HepG2 (cell line): ENCODE data around the gene TGFA. TPM values are rescaled to one million over a fixed set of nuclear protein-coding genes. Genes with fewer than 3 reads are reported as not detected.

Source experiments
- NFKB2 ChIP-seq: sonication (generic); formaldehyde crosslinking; IDR thresholded peaks from 2 replicates; pipeline ENCODE4 v1.4.0; 2020; ENCODE audit warnings: missing genetic modification reagents, borderline replicate concordance
- RORA ChIP-seq: sonication (generic); formaldehyde crosslinking; IDR thresholded peaks from 2 replicates; pipeline ENCODE4 v1.5.0; 2020; ENCODE audit warnings: mild to moderate bottlenecking, missing genetic modification reagents, moderate library complexity
- SALL2 ChIP-seq: sonication (generic); formaldehyde crosslinking; IDR thresholded peaks from 2 replicates; pipeline ENCODE4 v1.8.1; 2023; ENCODE audit warnings: mild to moderate bottlenecking, missing genetic modification reagents, inconsistent platforms
- SMAD3 ChIP-seq: sonication (generic); formaldehyde crosslinking; IDR thresholded peaks from 2 replicates; pipeline ENCODE4 v1.4.0; 2020; ENCODE audit warnings: missing genetic modification reagents
- polyA plus RNA-seq, 8 experiments: library from polyadenylated mRNA; depleted of rRNA in 3 of 8; stranded (reverse) in 7 of 8; unstranded in 1 of 8; fragments of >200 nt; fragmentation: Illumina TruSeq in 4 of 8; extraction: Trizol in 4 of 8; gene quantifications; 2 replicates each; pipeline versions ENCODE4 v1.2.1 to v1.2.3, GENCODE V29; 2011 to 2016; ENCODE audit warnings: low read depth in 4 of 8, missing spikeins in 1 of 8, mixed read lengths in 1 of 8; ENCODE audit not compliant: insufficient read depth in 1 of 8
- total RNA-seq, 5 experiments: library from RNA; depleted of rRNA; stranded (reverse); fragments of >200 nt; fragmentation: Illumina TruSeq; extraction: Trizol; gene quantifications; 2 replicates each; pipeline ENCODE4 v1.2.3, GENCODE V29; 2016; ENCODE audit warnings: low read depth in 1 of 5
- TF ChIP-seq, protein P1 (sequence below): sonication (generic); formaldehyde crosslinking; conservative IDR thresholded peaks from 2 replicates; pipeline ENCODE4 v1.4.0; 2020; ENCODE audit warnings: mild to moderate bottlenecking, missing genetic modification reagents, moderate library complexity
- TF ChIP-seq, protein P2 (sequence below): sonication (generic); formaldehyde crosslinking; IDR thresholded peaks from 2 replicates; pipeline ENCODE4 v1.4.0; 2020; ENCODE audit warnings: mild to moderate bottlenecking, missing genetic modification reagents
- TF ChIP-seq, protein P3 (sequence below): sonication (generic); formaldehyde crosslinking; IDR thresholded peaks from 2 replicates; pipeline ENCODE4 v1.4.0; 2020; ENCODE audit warnings: missing genetic modification reagents

The TGFA gene
- total and polyA plus RNA-seq, 2 of the 13 experiments (the other 11 are each of a cell fraction or from before 2014, with no cell fraction given), result 7.8 to 15.3 TPM

DNA sequence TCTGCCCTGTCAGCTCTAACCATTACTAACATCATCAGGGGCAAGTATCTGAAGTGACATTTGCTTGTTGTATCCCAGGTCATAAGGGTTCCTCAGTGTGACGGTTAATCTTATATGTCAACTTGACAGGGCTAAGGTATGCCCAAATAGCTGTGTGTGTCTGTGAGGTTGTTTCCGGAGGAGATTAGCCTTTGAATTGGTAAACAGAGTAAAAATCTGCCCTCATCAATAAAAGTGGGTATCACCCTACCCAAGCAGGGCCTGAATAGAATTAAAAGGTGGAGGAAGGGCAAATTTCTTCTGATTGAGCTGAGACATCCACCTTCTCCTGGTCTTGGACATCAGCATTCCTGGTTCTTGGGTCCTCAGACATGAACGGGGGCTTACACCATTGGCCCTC, 12.8 kb upstream of the TGFA start (continued):
- TF ChIP-seq, protein P1, sequence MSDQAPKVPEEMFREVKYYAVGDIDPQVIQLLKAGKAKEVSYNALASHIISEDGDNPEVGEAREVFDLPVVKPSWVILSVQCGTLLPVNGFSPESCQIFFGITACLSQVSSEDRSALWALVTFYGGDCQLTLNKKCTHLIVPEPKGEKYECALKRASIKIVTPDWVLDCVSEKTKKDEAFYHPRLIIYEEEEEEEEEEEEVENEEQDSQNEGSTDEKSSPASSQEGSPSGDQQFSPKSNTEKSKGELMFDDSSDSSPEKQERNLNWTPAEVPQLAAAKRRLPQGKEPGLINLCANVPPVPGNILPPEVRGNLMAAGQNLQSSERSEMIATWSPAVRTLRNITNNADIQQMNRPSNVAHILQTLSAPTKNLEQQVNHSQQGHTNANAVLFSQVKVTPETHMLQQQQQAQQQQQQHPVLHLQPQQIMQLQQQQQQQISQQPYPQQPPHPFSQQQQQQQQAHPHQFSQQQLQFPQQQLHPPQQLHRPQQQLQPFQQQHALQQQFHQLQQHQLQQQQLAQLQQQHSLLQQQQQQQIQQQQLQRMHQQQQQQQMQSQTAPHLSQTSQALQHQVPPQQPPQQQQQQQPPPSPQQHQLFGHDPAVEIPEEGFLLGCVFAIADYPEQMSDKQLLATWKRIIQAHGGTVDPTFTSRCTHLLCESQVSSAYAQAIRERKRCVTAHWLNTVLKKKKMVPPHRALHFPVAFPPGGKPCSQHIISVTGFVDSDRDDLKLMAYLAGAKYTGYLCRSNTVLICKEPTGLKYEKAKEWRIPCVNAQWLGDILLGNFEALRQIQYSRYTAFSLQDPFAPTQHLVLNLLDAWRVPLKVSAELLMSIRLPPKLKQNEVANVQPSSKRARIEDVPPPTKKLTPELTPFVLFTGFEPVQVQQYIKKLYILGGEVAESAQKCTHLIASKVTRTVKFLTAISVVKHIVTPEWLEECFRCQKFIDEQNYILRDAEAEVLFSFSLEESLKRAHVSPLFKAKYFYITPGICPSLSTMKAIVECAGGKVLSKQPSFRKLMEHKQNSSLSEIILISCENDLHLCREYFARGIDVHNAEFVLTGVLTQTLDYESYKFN (CRISPR knock-in tag), result peak; percentile 66
- TF ChIP-seq, protein P2, sequence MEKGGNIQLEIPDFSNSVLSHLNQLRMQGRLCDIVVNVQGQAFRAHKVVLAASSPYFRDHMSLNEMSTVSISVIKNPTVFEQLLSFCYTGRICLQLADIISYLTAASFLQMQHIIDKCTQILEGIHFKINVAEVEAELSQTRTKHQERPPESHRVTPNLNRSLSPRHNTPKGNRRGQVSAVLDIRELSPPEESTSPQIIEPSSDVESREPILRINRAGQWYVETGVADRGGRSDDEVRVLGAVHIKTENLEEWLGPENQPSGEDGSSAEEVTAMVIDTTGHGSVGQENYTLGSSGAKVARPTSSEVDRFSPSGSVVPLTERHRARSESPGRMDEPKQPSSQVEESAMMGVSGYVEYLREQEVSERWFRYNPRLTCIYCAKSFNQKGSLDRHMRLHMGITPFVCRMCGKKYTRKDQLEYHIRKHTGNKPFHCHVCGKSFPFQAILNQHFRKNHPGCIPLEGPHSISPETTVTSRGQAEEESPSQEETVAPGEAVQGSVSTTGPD (CRISPR knock-in tag), result 0 out of 2 replicates have a peak, but pooled peaks have one; percentile 51
- TF ChIP-seq RORA, result no peak
- no peak for TF ChIP-seq SMAD3 (CRISPR knock-in tag)
- TF ChIP-seq, protein P3, sequence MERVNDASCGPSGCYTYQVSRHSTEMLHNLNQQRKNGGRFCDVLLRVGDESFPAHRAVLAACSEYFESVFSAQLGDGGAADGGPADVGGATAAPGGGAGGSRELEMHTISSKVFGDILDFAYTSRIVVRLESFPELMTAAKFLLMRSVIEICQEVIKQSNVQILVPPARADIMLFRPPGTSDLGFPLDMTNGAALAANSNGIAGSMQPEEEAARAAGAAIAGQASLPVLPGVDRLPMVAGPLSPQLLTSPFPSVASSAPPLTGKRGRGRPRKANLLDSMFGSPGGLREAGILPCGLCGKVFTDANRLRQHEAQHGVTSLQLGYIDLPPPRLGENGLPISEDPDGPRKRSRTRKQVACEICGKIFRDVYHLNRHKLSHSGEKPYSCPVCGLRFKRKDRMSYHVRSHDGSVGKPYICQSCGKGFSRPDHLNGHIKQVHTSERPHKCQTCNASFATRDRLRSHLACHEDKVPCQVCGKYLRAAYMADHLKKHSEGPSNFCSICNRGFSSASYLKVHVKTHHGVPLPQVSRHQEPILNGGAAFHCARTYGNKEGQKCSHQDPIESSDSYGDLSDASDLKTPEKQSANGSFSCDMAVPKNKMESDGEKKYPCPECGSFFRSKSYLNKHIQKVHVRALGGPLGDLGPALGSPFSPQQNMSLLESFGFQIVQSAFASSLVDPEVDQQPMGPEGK (CRISPR knock-in tag), result no peak
- no peak for TF ChIP-seq NFKB2 (CRISPR knock-in tag)
- no peak for TF ChIP-seq SALL2
